ENCODE measurements around the gene COL20A1. TPM values are rescaled to one million over a fixed set of nuclear protein-coding genes. Genes with fewer than 3 reads are reported as not detected.
"Not testable (repeated sequence)": the region's sequence is repeated elsewhere in the genome, so short reads cannot be mapped to it uniquely, and the experiment has no call there.

Gene COL20A1
- total RNA-seq, 1 donor from 2014 or later = 3.0 TPM

- no peak for DNase-seq
Observed at GRCh38 chr20:63378626-63379025, 85.6 kb downstream of the COL20A1 start.

- no peak for DNase-seq
Observed at GRCh38 chr20:63379296-63379695, 86.3 kb downstream of the COL20A1 start.

DNA sequence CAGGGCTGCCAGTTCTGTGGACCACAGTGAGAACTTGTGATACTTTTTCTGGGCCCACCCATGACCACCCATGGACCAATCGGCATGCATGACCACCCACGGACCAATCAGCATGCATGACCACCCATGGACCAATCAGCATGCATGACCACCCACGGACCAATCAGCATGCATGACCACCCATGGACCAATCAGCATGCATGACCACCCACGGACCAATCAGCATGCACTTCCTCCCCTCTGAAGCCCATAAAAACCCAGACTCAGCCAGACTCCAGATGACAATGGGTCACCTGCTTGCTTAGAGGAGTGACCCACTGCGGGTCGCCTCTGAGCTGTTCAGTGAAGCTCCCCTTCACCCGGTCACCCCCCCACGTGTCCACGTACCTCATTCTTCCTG, 86.9 kb downstream of the COL20A1 start:
- not testable (repeated sequence) for DNase-seq

GRCh38 chr20:63380346-63380870, 87.4 kb downstream of the COL20A1 start:
- no peak for DNase-seq

DNA sequence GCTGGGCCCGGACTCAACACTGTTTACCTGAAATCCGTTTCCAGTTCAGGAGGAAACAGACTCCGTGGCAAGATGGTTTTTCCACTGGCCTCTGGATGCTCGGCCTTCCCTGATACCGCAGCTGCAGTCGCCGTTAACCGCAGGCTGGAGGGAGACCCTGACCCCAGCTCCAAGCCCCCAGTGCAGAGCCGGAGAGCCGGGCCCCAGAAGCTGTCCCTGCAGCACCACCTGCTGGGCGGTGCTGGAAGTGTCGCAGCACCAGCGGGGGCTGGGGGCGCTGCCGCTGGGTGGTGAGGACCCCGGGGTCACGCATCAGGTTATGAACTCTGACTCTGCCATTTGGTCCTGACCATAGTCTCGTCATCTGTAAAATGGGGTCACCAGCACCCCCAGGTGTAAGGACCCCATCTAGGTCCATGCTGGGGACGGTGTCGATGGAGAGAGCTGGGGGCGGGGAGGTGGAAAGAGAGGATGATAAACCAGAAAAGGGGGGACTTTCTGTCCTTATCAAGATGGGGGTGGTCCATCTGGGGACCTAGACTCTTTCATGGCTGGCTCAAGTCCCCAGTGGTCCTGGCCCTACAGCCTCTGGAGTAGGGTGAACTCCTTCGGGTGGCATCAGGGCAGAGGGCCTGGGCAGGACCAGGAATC, 88.9 kb downstream of the COL20A1 start:
- DNase-seq = no peak

- DNase-seq = no peak
Observed at GRCh38 chr20:63382551-63383300, 89.7 kb downstream of the COL20A1 start.

DNA sequence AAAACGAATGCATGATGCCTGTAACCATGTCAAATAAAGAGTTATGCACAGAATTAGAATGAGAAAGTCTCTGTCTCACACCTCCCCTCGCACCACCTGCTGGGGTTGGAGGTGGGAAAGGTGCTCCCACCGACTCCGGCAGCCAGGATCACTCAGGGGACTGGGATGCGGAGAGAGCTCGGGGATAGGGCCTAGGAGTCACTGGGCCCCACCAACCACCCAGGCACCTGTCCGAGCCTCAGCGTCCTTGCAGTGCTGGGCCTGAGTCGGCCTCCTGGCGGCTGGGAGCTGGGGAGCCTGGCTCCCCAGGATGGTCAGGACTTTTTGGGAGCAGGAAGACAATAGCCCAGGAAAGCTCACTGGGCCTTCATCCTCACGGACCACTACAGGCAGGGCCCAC, 90.6 kb downstream of the COL20A1 start:
- no peak for DNase-seq

DNA sequence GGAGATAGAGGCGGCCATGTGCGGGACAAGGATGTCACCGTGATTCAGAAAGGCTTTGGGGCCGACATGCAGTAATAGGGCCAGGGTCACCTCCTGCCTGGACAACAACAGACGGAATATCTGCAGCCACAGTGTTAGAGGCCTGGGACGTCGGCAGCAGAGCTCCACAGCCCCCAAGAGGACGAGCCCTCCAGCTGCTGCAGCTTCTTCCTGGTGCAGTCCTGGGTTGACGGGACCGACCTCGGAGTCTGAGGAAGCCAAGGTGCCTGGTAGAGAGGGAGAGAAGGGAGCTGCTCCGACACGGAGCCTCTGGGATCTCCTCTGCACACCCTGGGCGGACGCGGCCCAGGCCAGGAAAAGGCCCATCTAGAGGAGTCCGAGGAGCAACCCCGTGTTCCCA, 91.3 kb downstream of the COL20A1 start:
- no peak for DNase-seq

Small RNA genes within 50 kb of the gene (small RNA-seq; reads per million reads assigned to genes)
- gene MIR4326 (0.64 reads per million, percentile 59 among the genes with 10 or more reads in this experiment), gene RNU6-994P (not detected)

Other genes with a start within 250 kb of the COL20A1 start
- gene YTHDF1, start 77.1 kb upstream of the COL20A1 start, total RNA-seq = 20.1 TPM
- not detected for gene BIRC7, start 57.3 kb upstream of the COL20A1 start, total RNA-seq
- gene NKAIN4, start 38.7 kb upstream of the COL20A1 start, total RNA-seq = 14.2 TPM
- gene ARFGAP1, start 20.4 kb upstream of the COL20A1 start, total RNA-seq = 28.1 TPM
- 7.8 TPM for gene CHRNA4, start 68.2 kb downstream of the COL20A1 start, total RNA-seq
- 167 TPM for gene KCNQ2, start 179.5 kb downstream of the COL20A1 start, total RNA-seq
- gene EEF1A2, start 205.9 kb downstream of the COL20A1 start, total RNA-seq = 214 TPM
- gene PPDPF, start 227.6 kb downstream of the COL20A1 start, total RNA-seq = 43.5 TPM
- 0.16 TPM for gene PTK6, start 244.2 kb downstream of the COL20A1 start, total RNA-seq

Data from occipital lobe (tissue), 3 donors.